DND-41 (cell line): ENCODE data around the gene HDDC3.

ENCODE experiments used
- EZH2 ChIP-seq: IDR thresholded peaks from 3 replicates; pipeline ENCODE4 v1.6.1; 2012; ENCODE audit warnings: borderline replicate concordance, low read depth, mild to moderate bottlenecking, moderate library complexity, low read length, inconsistent platforms; ENCODE audit not compliant: severe bottlenecking
- TF ChIP-seq, protein P1 (sequence below): IDR thresholded peaks from 2 replicates; pipeline ENCODE4 v1.5.1; 2012; ENCODE audit warnings: borderline replicate concordance, low read length, moderate library complexity, mild to moderate bottlenecking; ENCODE audit not compliant: poor library complexity, severe bottlenecking; ENCODE audit errors: extremely low read depth

DNA sequence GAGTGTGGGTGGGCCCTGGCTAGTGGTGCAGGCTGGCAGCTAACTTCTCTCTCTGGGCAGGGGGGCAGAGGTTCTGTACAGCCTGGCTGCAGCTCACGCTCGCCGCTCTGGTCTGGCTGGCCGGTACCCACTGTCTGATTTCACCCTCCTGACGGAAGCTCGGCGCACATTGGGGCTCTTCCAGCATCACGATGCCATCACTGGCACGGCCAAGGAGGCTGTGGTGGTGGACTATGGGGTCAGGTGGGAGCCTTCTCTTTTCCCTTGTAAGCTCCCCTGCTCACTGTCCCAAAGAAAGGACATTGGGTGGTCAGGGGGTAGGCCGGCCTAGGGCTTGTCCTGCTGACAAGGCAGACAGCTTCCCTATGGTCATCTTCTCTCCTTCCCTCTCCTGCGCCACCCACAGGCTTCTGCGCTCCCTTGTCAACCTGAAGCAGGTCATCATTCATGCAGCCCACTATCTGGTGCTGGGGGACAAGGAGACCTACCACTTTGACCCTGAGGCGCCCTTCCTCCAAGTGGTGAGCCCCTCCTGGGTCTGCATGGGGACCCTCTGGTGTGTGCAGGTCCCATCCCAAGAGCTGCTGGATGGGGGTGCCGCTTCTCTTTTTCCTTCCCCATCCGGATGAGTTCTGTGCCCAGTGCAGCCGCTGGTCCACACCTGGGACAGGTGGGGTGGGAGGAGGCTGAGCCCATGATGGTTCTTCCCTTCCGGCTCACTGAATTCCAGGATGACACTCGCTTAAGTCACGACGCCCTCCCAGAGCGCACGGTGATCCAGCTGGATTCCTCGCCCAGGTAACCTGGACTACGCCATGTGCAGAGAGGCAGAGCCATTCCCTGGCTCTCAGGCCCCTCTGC lies 21.7 kb downstream of the HDDC3 start:
- TF ChIP-seq EZH2 = no peak
- TF ChIP-seq, protein P1, sequence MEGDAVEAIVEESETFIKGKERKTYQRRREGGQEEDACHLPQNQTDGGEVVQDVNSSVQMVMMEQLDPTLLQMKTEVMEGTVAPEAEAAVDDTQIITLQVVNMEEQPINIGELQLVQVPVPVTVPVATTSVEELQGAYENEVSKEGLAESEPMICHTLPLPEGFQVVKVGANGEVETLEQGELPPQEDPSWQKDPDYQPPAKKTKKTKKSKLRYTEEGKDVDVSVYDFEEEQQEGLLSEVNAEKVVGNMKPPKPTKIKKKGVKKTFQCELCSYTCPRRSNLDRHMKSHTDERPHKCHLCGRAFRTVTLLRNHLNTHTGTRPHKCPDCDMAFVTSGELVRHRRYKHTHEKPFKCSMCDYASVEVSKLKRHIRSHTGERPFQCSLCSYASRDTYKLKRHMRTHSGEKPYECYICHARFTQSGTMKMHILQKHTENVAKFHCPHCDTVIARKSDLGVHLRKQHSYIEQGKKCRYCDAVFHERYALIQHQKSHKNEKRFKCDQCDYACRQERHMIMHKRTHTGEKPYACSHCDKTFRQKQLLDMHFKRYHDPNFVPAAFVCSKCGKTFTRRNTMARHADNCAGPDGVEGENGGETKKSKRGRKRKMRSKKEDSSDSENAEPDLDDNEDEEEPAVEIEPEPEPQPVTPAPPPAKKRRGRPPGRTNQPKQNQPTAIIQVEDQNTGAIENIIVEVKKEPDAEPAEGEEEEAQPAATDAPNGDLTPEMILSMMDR = no peak
